AG04450 (cell line): ENCODE data around the gene MACF1. TPM values are rescaled to one million over a fixed set of nuclear protein-coding genes. Genes with fewer than 3 reads are reported as not detected.

Experiments
- CTCF ChIA-PET: fragments of 300-600, 350-600 bp; formaldehyde crosslinking; extraction: SDS; loops from one replicate; lab custom pipeline; 2022; ENCODE audit warnings: antibody characterized with exemption, inconsistent platforms; lab: Charles Lee
- POLR2A ChIA-PET: fragments of 350-600 bp; formaldehyde crosslinking; extraction: SDS; loops from one replicate; lab custom pipeline; 2021; ENCODE audit warnings: antibody characterized with exemption, inconsistent platforms; lab: Yijun Ruan, JAX
- DNase-seq: peaks from one replicate; pipeline ENCODE4 v3.0.0-alpha.2; 2011; ENCODE audit warnings: low read depth, low spot score
- H3K27ac ChIP-seq: one replicate; pipeline ENCODE4 v1.5.1; 2012; ENCODE audit warnings: low read depth, low read length, control low read depth
- H3K27me3 ChIP-seq: one replicate; pipeline ENCODE4 v1.6.0; 2012; ENCODE audit warnings: low read length; ENCODE audit not compliant: control insufficient read depth, insufficient read depth
- H3K4me3 ChIP-seq: 2 replicates; pipeline ENCODE4 v1.5.1; 2011; ENCODE audit warnings: mild to moderate bottlenecking, low read depth, low read length, control low read depth
- H3K9me3 ChIP-seq: 2 replicates; pipeline ENCODE4 v1.5.1; 2012; ENCODE audit warnings: low read length; ENCODE audit not compliant: control insufficient read depth, insufficient read depth
- CTCF ChIP-seq: IDR thresholded peaks from 2 replicates; pipeline ENCODE4 v1.5.1; 2011; ENCODE audit warnings: low read depth, low read length, control low read depth, inconsistent platforms
- polyA plus RNA-seq: library from polyadenylated mRNA; depleted of rRNA; stranded (reverse); fragments of >200 nt; gene quantifications from 2 replicates; pipeline ENCODE4 v1.2.3, GENCODE V29; 2011

MACF1 gene
- polyA plus RNA-seq, 1 experiment = 118 TPM

- peak overlapping the region; percentile 40 for H3K27ac ChIP-seq
- POLR2A ChIA-PET = interaction anchor here (0.6 kb wide), 1 partner anchor 1257 kb away, joined by 3 read pairs; the partner anchor contains the start of gene UTP11
Measured at GRCh38 chr1:39269791-39270342, 65.4 kb downstream of the MACF1 start.

DNA sequence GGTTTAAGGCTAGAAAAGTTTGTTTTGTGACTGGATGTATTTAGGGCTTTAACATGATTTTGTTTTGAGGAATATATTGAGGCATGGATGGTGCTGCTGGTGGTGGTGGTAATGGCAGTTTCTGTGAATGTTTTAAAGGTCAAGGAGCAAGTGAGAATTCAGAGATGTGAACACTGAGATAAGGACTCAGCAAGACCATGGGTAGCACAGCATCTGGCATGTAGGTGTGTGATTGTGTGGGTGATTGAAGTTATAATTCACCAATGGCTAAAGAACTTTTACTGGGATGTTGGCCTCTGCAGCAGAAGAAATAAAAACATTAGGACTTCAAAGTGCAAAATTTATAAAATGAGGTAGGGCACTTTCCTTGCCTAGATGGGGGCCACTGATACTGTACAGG is 65.9 kb downstream of the MACF1 start:
- no peak for TF ChIP-seq CTCF
- no peak for DNase-seq
- ChIA-PET CTCF (interaction anchor here (2.8 kb wide), 1 partner anchor 172 kb away, joined by 15 read pairs; no protein-coding TSS in a partner anchor), POLR2A (no interaction called here)
- Histone ChIP-seq H3K27me3 (no peaks in the 10 kb centered on the region), H3K9me3 (no peaks in the 10 kb centered on the region), H3K4me3 (peak overlapping the region; percentile 51), H3K27ac (peak overlapping the region; percentile 40)

More at GRCh38 chr1:39269791-39270342, 65.4 kb downstream of the MACF1 start:
- CTCF ChIA-PET = interaction anchor here (1.1 to 2.8 kb wide), 3 partner anchors 18 to 171 kb away, joined by 3 to 15 read pairs (median 13); no protein-coding TSS in a partner anchor
- Histone ChIP-seq H3K9me3 (no peaks in the 10 kb centered on the region), H3K4me3 (peak overlapping the region; percentile 51), H3K27me3 (no peaks in the 10 kb centered on the region)
- no peak for TF ChIP-seq CTCF
- DNase-seq = peak; percentile 43

DNA sequence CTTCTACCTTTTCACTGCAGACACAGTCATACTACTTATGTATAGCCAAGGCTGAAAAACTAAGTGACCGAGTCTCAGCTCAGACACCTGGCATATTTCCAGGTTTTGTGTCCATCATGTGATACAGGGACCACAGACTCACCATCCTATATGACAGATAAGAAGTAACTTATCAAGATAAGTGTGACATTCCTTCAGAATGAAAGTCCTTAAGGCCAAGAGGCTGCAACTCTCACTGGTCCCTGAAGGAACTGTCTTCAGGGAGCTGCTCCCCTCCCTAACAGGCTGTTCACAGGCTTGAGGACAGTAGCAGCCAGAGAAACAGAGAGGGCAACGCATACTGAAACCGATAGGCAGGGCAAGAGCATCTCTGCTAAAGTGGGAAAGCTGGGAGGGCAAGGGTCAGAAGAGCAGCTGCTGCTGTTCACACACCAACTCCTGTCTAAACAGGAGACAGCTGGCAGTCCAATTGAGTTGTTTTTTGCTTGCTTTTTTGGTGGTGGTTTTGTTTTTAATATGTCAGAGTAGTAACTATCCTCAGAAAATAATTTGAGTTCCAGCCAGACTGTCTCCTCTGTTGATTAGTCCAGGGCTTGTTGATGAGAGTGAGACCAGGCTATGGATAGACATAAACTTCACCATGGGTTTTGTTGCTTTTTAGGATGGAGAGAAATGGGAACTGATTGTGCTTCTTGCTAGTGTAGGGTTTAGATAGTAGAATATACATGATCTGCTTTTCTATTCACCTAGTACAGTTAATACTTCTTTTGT is 67.7 kb downstream of the MACF1 start:
- ChIA-PET POLR2A (interaction anchor here (1.0 kb wide), 1 partner anchor 162 kb away, joined by 9 read pairs; no protein-coding TSS in a partner anchor), CTCF (interaction anchor here (0.7 to 2.2 kb wide), 2 partner anchors 24 to 80 kb away, joined by 3 to 8 read pairs; no protein-coding TSS in a partner anchor)
- Histone ChIP-seq H3K9me3 (no peaks in the 10 kb centered on the region), H3K27ac (no peak overlapping the region), H3K27me3 (no peaks in the 10 kb centered on the region), H3K4me3 (peak overlapping the region; percentile 20)
- TF ChIP-seq CTCF = no peak
- peak; percentile 30 for DNase-seq

- no peak for DNase-seq
- H3K27me3 ChIP-seq = no peaks in the 10 kb centered on the region
- no peaks in the 10 kb centered on the region for H3K9me3 ChIP-seq
- H3K4me3 ChIP-seq = no peak overlapping the region
- no peak for TF ChIP-seq CTCF
- ChIA-PET CTCF (interaction anchor here (0.7 to 2.2 kb wide), 2 partner anchors 23 to 81 kb away, joined by 3 to 8 read pairs; no protein-coding TSS in a partner anchor), POLR2A (no interaction called here)
- H3K27ac ChIP-seq = no peak overlapping the region
Measured at GRCh38 chr1:39272798-39273469, 68.4 kb downstream of the MACF1 start.
